Spleen (tissue), 7 donors: Measurements from ENCODE around the gene SLC41A3.
"Not testable (repeated sequence)": the region's sequence is repeated elsewhere in the genome, so short reads cannot be mapped to it uniquely, and the experiment has no call there.

ENCODE experiments used
- POLR2A ChIP-seq, 3 donors: fragments of 450-650 bp; IDR thresholded peaks; one replicate each; pipeline ENCODE4 v1.5.1; 2017; ENCODE audit warnings: antibody characterized with exemption in 3 of 3, mild to moderate bottlenecking in 1 of 3
- TF ChIP-seq, protein P1 (sequence below), 11 experiments: fragments of 200-600 bp in 7 of 11; fragments of 450-650 bp in 4 of 11; sonication (generic) in 4 of 11; IDR thresholded peaks in 8 of 11; conservative IDR thresholded peaks in 3 of 11; 1 replicate in 7 of 11; 2 replicates in 4 of 11; pipeline versions ENCODE4 v1.4.0 to v1.8.0; 2016 to 2021; ENCODE audit warnings: antibody characterized with exemption in 11 of 11, inconsistent platforms in 4 of 11, mild to moderate bottlenecking in 1 of 11
- donor health status: DM: no; HTN: no; CAD: no; lungs with moderate emphysema.
- donor health status: DM: no; HTN: no; CAD: no.
- donor health status: DM: no; HTN: no; CAD: no.

- TF ChIP-seq, protein P1, sequence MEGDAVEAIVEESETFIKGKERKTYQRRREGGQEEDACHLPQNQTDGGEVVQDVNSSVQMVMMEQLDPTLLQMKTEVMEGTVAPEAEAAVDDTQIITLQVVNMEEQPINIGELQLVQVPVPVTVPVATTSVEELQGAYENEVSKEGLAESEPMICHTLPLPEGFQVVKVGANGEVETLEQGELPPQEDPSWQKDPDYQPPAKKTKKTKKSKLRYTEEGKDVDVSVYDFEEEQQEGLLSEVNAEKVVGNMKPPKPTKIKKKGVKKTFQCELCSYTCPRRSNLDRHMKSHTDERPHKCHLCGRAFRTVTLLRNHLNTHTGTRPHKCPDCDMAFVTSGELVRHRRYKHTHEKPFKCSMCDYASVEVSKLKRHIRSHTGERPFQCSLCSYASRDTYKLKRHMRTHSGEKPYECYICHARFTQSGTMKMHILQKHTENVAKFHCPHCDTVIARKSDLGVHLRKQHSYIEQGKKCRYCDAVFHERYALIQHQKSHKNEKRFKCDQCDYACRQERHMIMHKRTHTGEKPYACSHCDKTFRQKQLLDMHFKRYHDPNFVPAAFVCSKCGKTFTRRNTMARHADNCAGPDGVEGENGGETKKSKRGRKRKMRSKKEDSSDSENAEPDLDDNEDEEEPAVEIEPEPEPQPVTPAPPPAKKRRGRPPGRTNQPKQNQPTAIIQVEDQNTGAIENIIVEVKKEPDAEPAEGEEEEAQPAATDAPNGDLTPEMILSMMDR (IDR thresholded peaks at IDR 0.05 in 8 of 11, conservative IDR thresholded peaks at IDR 0.05 in 3 of 11), result not testable (repeated sequence)
- TF ChIP-seq POLR2A (IDR thresholded peaks at IDR 0.05), result not testable (repeated sequence)
These were observed 87.2 kb downstream of the SLC41A3 start for GRCh38 chr3:125996751-125997150.
